ENCODE measurements around the gene TENM4.

DNA sequence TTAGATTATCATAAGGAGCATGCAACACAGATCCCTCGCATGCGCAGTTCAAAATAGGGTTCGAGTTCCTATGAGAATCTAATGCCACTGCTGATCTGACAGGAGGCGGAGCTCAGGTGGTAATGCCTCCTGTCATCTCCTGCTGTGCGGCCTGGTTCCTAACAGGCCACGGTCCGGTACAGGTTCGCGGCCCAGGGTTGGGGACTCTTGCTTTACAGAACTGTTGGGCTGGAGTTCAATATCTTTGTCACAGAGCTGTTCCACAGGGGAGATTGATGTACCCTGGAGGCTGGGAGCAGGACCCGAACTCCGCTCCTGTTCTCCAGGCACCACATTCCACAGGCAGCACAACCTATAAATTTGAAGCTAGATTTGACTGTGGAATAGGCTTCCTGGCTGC, 508.1 kb downstream of the TENM4 start:
- TF ChIP-seq ZNF274 (CRISPR knock-in tag; IDR thresholded peaks at IDR 0.05) (no peak), ZNF350 (CRISPR knock-in tag; IDR thresholded peaks at IDR 0.05; ENCODE audit: borderline replicate concordance, low read depth) (no peak), CREB1 (IDR thresholded peaks at IDR 0.05) (no peak), CREB1 (CRISPR knock-in tag; IDR thresholded peaks at IDR 0.05) (no peak), NFATC3 (CRISPR knock-in tag; IDR thresholded peaks at IDR 0.05) (no peak), CHD2 (IDR thresholded peaks at IDR 0.05; ENCODE audit: low read depth, low read length) (no peak), U2AF1 (optimal IDR thresholded peaks at IDR 0.05; ENCODE audit: low read depth, low read length) (no peak), NFE2L1 (CRISPR knock-in tag; IDR thresholded peaks at IDR 0.05; ENCODE audit: borderline replicate concordance) (no peak), NR2F1 (CRISPR knock-in tag; IDR thresholded peaks at IDR 0.05) (no peak), EZH2 (conservative IDR thresholded peaks at IDR 0.05; ENCODE audit: low read depth, low read length) (no peak), EP300 (IDR thresholded peaks at IDR 0.05; ENCODE audit: low read depth in 2 of 2, low read length in 2 of 2) (no peak), EP300 (CRISPR knock-in tag; IDR thresholded peaks at IDR 0.05; ENCODE audit: borderline replicate concordance) (no peak), HMG20B (CRISPR knock-in tag; conservative IDR thresholded peaks at IDR 0.05) (no peak)
- TF ChIP-seq, protein P1, sequence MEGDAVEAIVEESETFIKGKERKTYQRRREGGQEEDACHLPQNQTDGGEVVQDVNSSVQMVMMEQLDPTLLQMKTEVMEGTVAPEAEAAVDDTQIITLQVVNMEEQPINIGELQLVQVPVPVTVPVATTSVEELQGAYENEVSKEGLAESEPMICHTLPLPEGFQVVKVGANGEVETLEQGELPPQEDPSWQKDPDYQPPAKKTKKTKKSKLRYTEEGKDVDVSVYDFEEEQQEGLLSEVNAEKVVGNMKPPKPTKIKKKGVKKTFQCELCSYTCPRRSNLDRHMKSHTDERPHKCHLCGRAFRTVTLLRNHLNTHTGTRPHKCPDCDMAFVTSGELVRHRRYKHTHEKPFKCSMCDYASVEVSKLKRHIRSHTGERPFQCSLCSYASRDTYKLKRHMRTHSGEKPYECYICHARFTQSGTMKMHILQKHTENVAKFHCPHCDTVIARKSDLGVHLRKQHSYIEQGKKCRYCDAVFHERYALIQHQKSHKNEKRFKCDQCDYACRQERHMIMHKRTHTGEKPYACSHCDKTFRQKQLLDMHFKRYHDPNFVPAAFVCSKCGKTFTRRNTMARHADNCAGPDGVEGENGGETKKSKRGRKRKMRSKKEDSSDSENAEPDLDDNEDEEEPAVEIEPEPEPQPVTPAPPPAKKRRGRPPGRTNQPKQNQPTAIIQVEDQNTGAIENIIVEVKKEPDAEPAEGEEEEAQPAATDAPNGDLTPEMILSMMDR (CRISPR knock-in tag; IDR thresholded peaks at IDR 0.05), result no peak
- TF ChIP-seq, protein P2, sequence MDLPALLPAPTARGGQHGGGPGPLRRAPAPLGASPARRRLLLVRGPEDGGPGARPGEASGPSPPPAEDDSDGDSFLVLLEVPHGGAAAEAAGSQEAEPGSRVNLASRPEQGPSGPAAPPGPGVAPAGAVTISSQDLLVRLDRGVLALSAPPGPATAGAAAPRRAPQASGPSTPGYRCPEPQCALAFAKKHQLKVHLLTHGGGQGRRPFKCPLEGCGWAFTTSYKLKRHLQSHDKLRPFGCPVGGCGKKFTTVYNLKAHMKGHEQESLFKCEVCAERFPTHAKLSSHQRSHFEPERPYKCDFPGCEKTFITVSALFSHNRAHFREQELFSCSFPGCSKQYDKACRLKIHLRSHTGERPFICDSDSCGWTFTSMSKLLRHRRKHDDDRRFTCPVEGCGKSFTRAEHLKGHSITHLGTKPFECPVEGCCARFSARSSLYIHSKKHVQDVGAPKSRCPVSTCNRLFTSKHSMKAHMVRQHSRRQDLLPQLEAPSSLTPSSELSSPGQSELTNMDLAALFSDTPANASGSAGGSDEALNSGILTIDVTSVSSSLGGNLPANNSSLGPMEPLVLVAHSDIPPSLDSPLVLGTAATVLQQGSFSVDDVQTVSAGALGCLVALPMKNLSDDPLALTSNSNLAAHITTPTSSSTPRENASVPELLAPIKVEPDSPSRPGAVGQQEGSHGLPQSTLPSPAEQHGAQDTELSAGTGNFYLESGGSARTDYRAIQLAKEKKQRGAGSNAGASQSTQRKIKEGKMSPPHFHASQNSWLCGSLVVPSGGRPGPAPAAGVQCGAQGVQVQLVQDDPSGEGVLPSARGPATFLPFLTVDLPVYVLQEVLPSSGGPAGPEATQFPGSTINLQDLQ (CRISPR knock-in tag; IDR thresholded peaks at IDR 0.05), result no peak
- TF ChIP-seq, protein P3, sequence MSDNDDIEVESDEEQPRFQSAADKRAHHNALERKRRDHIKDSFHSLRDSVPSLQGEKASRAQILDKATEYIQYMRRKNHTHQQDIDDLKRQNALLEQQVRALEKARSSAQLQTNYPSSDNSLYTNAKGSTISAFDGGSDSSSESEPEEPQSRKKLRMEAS (IDR thresholded peaks at IDR 0.05), result no peak

Measured in HepG2 (cell line).